Duodenal mucosa (tissue), 2 donors: ENCODE results near the gene SOCS7.

Experiments used
- H3K27ac ChIP-seq: one replicate; pipeline ENCODE4 v1.7.0; 2013; ENCODE audit warnings: low read depth, low read length
- H3K27me3 ChIP-seq, 2 donors: one replicate each; pipeline ENCODE4 v1.7.0; 2013; ENCODE audit warnings: low read length in 2 of 2, control low read depth in 1 of 2; ENCODE audit not compliant: insufficient read depth in 2 of 2, control insufficient read depth in 1 of 2
- H3K36me3 ChIP-seq, 2 donors: one replicate each; pipeline ENCODE4 v1.7.0; 2013; ENCODE audit warnings: low read length in 2 of 2, control low read depth in 1 of 2; ENCODE audit not compliant: insufficient read depth in 2 of 2, control insufficient read depth in 1 of 2
- H3K4me1 ChIP-seq, 2 donors: one replicate each; pipeline ENCODE4 v1.7.0; 2013; ENCODE audit warnings: low read length in 2 of 2, control low read depth in 1 of 2; ENCODE audit not compliant: insufficient read depth in 2 of 2, control insufficient read depth in 1 of 2
- H3K4me3 ChIP-seq, 2 donors: one replicate each; pipeline ENCODE4 v1.7.0; 2013; ENCODE audit warnings: low read length in 2 of 2, low read depth in 1 of 2
- H3K9ac ChIP-seq, 2 donors: one replicate each; pipeline ENCODE4 v1.7.0; 2013; ENCODE audit warnings: low read length in 2 of 2, low read depth in 1 of 2
- H3K9me3 ChIP-seq, 2 donors: one replicate each; pipeline ENCODE4 v1.7.0; 2013; ENCODE audit warnings: low read length in 2 of 2, control low read depth in 1 of 2; ENCODE audit not compliant: control insufficient read depth in 1 of 2

Gene SOCS7

GRCh38 chr17:38419508-38419981 lies 67.9 kb downstream of the SOCS7 start:
- Histone ChIP-seq H3K4me1 (peaks cover 15 to 16% of the 10 kb centered on the region in 2 donors), H3K9me3 (no peaks in the 10 kb centered on the region), H3K27ac (no peak overlapping the region), H3K9ac (no peak overlapping the region), H3K27me3 (peaks cover 36 to 37% of the 10 kb centered on the region in 2 donors), H3K36me3 (no peaks in the 10 kb centered on the region), H3K4me3 (no peak overlapping the region)

DNA sequence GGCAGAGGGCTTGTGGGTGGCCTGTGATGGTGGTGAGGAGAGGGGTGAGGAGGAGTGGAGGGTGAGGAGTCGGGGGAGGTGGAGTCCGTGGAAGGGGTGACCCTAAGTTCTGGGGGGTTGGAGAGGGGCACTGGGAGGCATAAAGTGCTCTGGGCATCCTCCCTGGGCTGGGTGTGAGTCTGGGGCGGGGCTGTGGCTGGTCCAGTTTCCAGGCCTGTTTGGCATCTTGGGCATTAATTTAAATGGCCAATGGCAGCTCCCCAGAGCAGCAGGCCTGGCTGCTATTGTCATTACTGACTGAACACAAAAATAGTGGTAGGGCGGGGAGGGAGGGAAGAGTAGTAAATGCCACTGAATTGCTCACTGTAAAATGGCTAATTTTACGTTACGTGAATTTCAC lies 68.9 kb downstream of the SOCS7 start:
- no peaks in the 10 kb centered on the region for H3K9me3 ChIP-seq
- no peak overlapping the region for H3K4me3 ChIP-seq
- H3K27me3 ChIP-seq, result peaks cover 36 to 37% of the 10 kb centered on the region in 2 donors
- no peak overlapping the region for H3K27ac ChIP-seq
- no peak overlapping the region for H3K9ac ChIP-seq
- H3K4me1 ChIP-seq, result peaks cover 6 to 9% of the 10 kb centered on the region in 2 donors
- no peaks in the 10 kb centered on the region for H3K36me3 ChIP-seq

GRCh38 chr17:38421171-38421841 lies 69.7 kb downstream of the SOCS7 start:
- no peak overlapping the region for H3K27ac ChIP-seq
- H3K36me3 ChIP-seq, result no peaks in the 10 kb centered on the region
- H3K4me1 ChIP-seq, result peaks cover 6 to 8% of the 10 kb centered on the region in 2 donors
- H3K9ac ChIP-seq, result no peak overlapping the region
- no peak overlapping the region for H3K4me3 ChIP-seq
- H3K27me3 ChIP-seq, result peaks cover 36 to 37% of the 10 kb centered on the region in 2 donors
- no peaks in the 10 kb centered on the region for H3K9me3 ChIP-seq

- Histone ChIP-seq H3K36me3 (no peaks in the 10 kb centered on the region), H3K9ac (no peak overlapping the region), H3K4me1 (peaks cover 6 to 10% of the 10 kb centered on the region in 2 donors), H3K27ac (no peak overlapping the region), H3K27me3 (peaks cover 36 to 37% of the 10 kb centered on the region in 2 donors), H3K4me3 (no peak overlapping the region), H3K9me3 (no peaks in the 10 kb centered on the region)
Measured at GRCh38 chr17:38421871-38422827, 70.5 kb downstream of the SOCS7 start.

DNA sequence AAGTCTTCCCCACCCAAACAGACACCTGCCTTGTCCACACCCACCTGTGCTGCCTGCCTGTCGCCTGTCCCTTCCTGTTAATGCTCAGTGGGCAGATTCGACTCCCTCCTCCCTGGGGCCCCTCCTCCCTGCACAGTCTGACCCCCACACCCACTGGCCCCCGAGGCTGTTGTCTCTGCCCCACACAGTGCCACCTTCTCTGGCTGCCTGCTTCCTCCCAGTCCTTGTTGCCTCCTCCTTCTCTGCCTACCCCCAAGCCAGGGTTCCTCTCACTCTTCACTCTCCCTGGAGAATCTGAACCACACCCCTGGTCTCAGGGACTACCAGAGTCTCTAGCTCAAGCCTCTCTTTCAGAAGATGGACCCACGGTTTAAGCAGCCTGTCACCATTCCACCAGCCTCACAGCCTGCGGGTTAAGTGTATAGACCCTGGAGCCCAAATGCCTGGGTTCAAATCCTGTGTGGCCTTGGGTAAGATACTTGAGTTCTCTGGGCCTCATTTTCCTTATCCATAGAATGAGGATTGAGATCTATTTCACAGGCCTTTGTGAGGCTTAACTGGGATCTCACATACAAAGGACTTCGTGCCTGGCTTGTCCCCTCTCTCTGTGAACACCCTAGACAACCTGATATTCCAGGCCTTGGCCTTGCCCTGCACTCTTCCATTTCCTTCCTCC lies 72.8 kb downstream of the SOCS7 start:
- Histone ChIP-seq H3K9ac (no peak overlapping the region), H3K4me1 (peaks cover 13 to 16% of the 10 kb centered on the region in 2 donors), H3K9me3 (no peaks in the 10 kb centered on the region), H3K4me3 (no peak overlapping the region), H3K27ac (no peak overlapping the region), H3K27me3 (peaks cover 19 to 21% of the 10 kb centered on the region in 2 donors), H3K36me3 (no peaks in the 10 kb centered on the region)

- Histone ChIP-seq H3K9me3 (no peaks in the 10 kb centered on the region), H3K27ac (no peak overlapping the region), H3K36me3 (no peaks in the 10 kb centered on the region), H3K27me3 (peaks cover 13 to 15% of the 10 kb centered on the region in 2 donors), H3K4me3 (no peak overlapping the region), H3K9ac (no peak overlapping the region), H3K4me1 (peaks cover 13 to 16% of the 10 kb centered on the region in 2 donors)
Measured at GRCh38 chr17:38425031-38425430, 73.4 kb downstream of the SOCS7 start.

DNA sequence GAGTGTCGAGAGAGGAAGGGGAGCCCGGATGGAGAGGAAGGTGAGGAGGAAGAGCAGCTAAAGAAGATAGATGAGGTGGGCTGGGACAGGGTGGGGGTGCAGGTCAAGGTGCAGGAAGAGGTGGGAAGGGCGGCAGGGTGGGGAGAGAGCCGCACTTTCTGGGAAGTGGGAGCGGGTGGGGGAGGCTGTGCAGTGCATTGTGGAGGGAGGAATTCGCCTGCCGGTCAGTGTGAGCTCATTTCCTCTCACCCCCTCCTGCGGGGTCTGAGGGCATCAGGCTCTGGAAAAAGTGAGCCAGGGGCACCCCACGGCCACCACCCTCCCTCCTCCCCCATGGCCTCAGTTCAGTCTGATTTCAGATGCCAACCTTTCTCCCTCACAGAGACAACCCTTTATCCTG lies 74.1 kb downstream of the SOCS7 start:
- H3K27me3 ChIP-seq, result peaks cover 6 to 11% of the 10 kb centered on the region in 2 donors
- peaks cover 13 to 16% of the 10 kb centered on the region in 2 donors for H3K4me1 ChIP-seq
- H3K9me3 ChIP-seq, result no peaks in the 10 kb centered on the region
- H3K27ac ChIP-seq, result no peak overlapping the region
- H3K36me3 ChIP-seq, result no peaks in the 10 kb centered on the region
- H3K9ac ChIP-seq, result no peak overlapping the region
- H3K4me3 ChIP-seq, result no peak overlapping the region

DNA sequence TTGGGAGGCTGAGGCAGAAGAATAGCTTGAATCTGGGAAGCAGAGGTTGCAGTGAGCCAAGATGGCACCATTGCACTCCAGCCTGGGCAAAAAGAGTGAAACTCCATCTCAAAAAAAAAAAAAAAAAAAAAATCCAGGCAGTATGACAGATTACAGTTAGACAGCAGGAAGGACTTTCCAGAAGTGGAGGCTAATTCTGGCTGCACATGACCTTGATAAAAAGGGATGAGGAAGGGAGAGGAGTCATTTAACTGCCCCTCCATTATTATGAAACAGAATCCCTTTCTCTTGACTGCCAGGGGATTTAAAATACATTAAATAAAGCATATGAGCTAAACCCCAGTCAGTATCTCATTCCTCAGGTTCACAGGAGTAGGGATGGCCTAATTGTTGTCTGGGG lies 74.8 kb downstream of the SOCS7 start:
- Histone ChIP-seq H3K9ac (no peak overlapping the region), H3K9me3 (no peaks in the 10 kb centered on the region), H3K36me3 (no peaks in the 10 kb centered on the region), H3K27ac (no peak overlapping the region), H3K27me3 (peaks cover 0 to 6% of the 10 kb centered on the region in 2 donors), H3K4me3 (no peak overlapping the region), H3K4me1 (peaks cover 8 to 14% of the 10 kb centered on the region in 2 donors)

- no peaks in the 10 kb centered on the region for H3K36me3 ChIP-seq
- peaks cover 7 to 11% of the 10 kb centered on the region in 2 donors for H3K4me1 ChIP-seq
- no peaks in the 10 kb centered on the region for H3K9me3 ChIP-seq
- peak overlapping the region; percentile 31 to 57 for H3K9ac ChIP-seq
- H3K27me3 ChIP-seq, result no peaks in the 10 kb centered on the region
- H3K27ac ChIP-seq, result no peak overlapping the region
- peak overlapping the region; percentile 65 to 67 for H3K4me3 ChIP-seq
Measured at GRCh38 chr17:38427160-38427949, 75.7 kb downstream of the SOCS7 start.
